ENCODE data around the gene MTFMT. TPM values are rescaled to one million over a fixed set of nuclear protein-coding genes. Genes with fewer than 3 reads are reported as not detected.

Gene MTFMT
- total RNA-seq, 1 donor from 2014 or later, result 13.5 TPM

- Mint-ChIP-seq H3K4me3 (no peak overlapping the region), H3K36me3 (ENCODE audit: low read depth) (no peaks in the 10 kb centered on the region), H3K27ac (no peak overlapping the region), H3K9me3 (no peaks in the 10 kb centered on the region), H3K4me1 (peaks cover 3% of the 10 kb centered on the region), H3K27me3 (peaks cover 26% of the 10 kb centered on the region)
- intact Hi-C loops (cut with micrococcal nuclease), result no loop called here
- ATAC-seq (ENCODE audit: low read depth), result no peak
- CTCF ChIA-PET, result no interaction called here
- DNase-seq, result no peak
- TF ChIP-seq CTCF (IDR thresholded peaks at IDR 0.05), result no peak
- POLR2A ChIA-PET, result no interaction called here
Measured at GRCh38 chr15:65062726-65063125, 33.3 kb upstream of the MTFMT start.

GRCh38 chr15:65062061-65062460 lies 32.6 kb upstream of the MTFMT start:
- ATAC-seq (ENCODE audit: low read depth), result no peak
- CTCF ChIA-PET, result no interaction called here
- H3K27me3 Mint-ChIP-seq, result peaks cover 22% of the 10 kb centered on the region
- H3K4me1 Mint-ChIP-seq, result no peaks in the 10 kb centered on the region
- TF ChIP-seq CTCF (IDR thresholded peaks at IDR 0.05), result no peak
- H3K36me3 Mint-ChIP-seq (ENCODE audit: low read depth), result no peaks in the 10 kb centered on the region
- intact Hi-C loops (cut with micrococcal nuclease), result no loop called here
- no peak overlapping the region for H3K4me3 Mint-ChIP-seq
- no peaks in the 10 kb centered on the region for H3K9me3 Mint-ChIP-seq
- DNase-seq, result no peak
- no peak overlapping the region for H3K27ac Mint-ChIP-seq
- POLR2A ChIA-PET, result no interaction called here

- DNase-seq (no peak), ATAC-seq (ENCODE audit: low read depth) (no peak)
- ChIA-PET POLR2A (no interaction called here), CTCF (no interaction called here)
- peaks cover 18% of the 10 kb centered on the region for H3K27me3 Mint-ChIP-seq
- H3K4me1 Mint-ChIP-seq, result no peaks in the 10 kb centered on the region
- intact Hi-C loops (cut with micrococcal nuclease), result no loop called here
- H3K4me3 Mint-ChIP-seq, result no peak overlapping the region
- no peak overlapping the region for H3K27ac Mint-ChIP-seq
- H3K9me3 Mint-ChIP-seq, result no peaks in the 10 kb centered on the region
- no peaks in the 10 kb centered on the region for H3K36me3 Mint-ChIP-seq (ENCODE audit: low read depth)
- TF ChIP-seq CTCF (IDR thresholded peaks at IDR 0.05), result no peak
Measured at GRCh38 chr15:65060641-65061397, 31.4 kb upstream of the MTFMT start.

GRCh38 chr15:65059931-65060596 lies 30.6 kb upstream of the MTFMT start:
- POLR2A ChIA-PET, result no interaction called here

More at GRCh38 chr15:65059931-65060596, 30.6 kb upstream of the MTFMT start:
- Mint-ChIP-seq H3K27me3 (peaks cover 10% of the 10 kb centered on the region), H3K36me3 (ENCODE audit: low read depth) (no peaks in the 10 kb centered on the region), H3K4me3 (no peak overlapping the region), H3K27ac (no peak overlapping the region), H3K9me3 (no peaks in the 10 kb centered on the region), H3K4me1 (no peaks in the 10 kb centered on the region)
- DNase-seq, result no peak
- TF ChIP-seq CTCF (IDR thresholded peaks at IDR 0.05), result no peak
- CTCF ChIA-PET, result no interaction called here
- intact Hi-C loops (cut with micrococcal nuclease), result loop anchor here (10.0 kb wide), 1 partner anchor 125 kb away; the partner anchor contains the start of gene CLPX
- ATAC-seq (ENCODE audit: low read depth), result no peak

Data from activated B cell treated with CpG ODN at 0.5 μM for 24 hours (primary cell).